ENCODE measurements around the gene FANCD2OS.
A peak's percentile ranks its signal among the peaks of the same experiment; 100 is the strongest.

Gene FANCD2OS

GRCh38 chr3:10116928-10117327 is 8.9 kb upstream of the FANCD2OS start:
- intact Hi-C loops (cut with DNase I; ENCODE audit: low total_unique reads): no loop called here
- H3K9me3 ChIP-seq: no peaks in the 10 kb centered on the region
- peaks cover 0 to 14% (median 7%) of the 10 kb centered on the region in 3 donors for H3K36me3 ChIP-seq
- no peak for DNase-seq
- H3K4me1 ChIP-seq: peaks cover 0 to 40% (median 25%) of the 10 kb centered on the region in 4 donors
- TF ChIP-seq CTCF (IDR thresholded peaks at IDR 0.05): no peak
- H3K4me3 ChIP-seq: peak overlapping the region in 1 of 2 donors; percentile 68
- H3K27ac ChIP-seq: no peak overlapping the region
- no peaks in the 10 kb centered on the region for H3K27me3 ChIP-seq

- H3K9me3 ChIP-seq: no peaks in the 10 kb centered on the region
- peak overlapping the region; percentile 77 to 88 for H3K27ac ChIP-seq
- DNase-seq: no peak
- peaks cover 0 to 40% (median 25%) of the 10 kb centered on the region in 4 donors for H3K4me1 ChIP-seq
- intact Hi-C loops (cut with DNase I; ENCODE audit: low total_unique reads): no loop called here
- H3K36me3 ChIP-seq: peaks cover 0 to 9% (median 3%) of the 10 kb centered on the region in 3 donors
- TF ChIP-seq CTCF (IDR thresholded peaks at IDR 0.05): no peak
- peak overlapping the region; percentile 68 to 90 for H3K4me3 ChIP-seq
- no peaks in the 10 kb centered on the region for H3K27me3 ChIP-seq
Observed at GRCh38 chr3:10116138-10116460, 8.0 kb upstream of the FANCD2OS start.

- peak within 1 kb of the TSS; percentile 77 to 88 for H3K27ac ChIP-seq
- H3K27me3 ChIP-seq: no peaks in the 10 kb centered on the region
- peak; percentile 96 for DNase-seq
- peak within 1 kb of the TSS; percentile 68 to 90 for H3K4me3 ChIP-seq
- peaks cover 0 to 40% (median 25%) of the 10 kb centered on the region in 4 donors for H3K4me1 ChIP-seq
- intact Hi-C loops (cut with DNase I; ENCODE audit: low total_unique reads): no loop called here
- no peaks in the 10 kb centered on the region for H3K9me3 ChIP-seq
- peak in 1 of 2 experiments; percentile 14 for TF ChIP-seq CTCF (IDR thresholded peaks at IDR 0.05)
- peaks cover 0 to 4% (median 3%) of the 10 kb centered on the region in 3 donors for H3K36me3 ChIP-seq
Observed at GRCh38 chr3:10115326-10116137, 7.5 kb upstream of the FANCD2OS start, which contains the start of gene BRK1. Gene BRK1, plus strand, starts transcription at chr3:10115675. Its CDS starts 27 bp downstream, at chr3:10115702.

GRCh38 chr3:10106919-10107318 is 1.1 kb downstream of the FANCD2OS start:
- no peak for DNase-seq
- Histone ChIP-seq H3K27me3 (peaks cover 0 to 8% of the 10 kb centered on the region in 2 donors), H3K4me1 (no peaks in the 10 kb centered on the region), H3K4me3 (no peak overlapping the region), H3K27ac (no peak overlapping the region), H3K9me3 (no peaks in the 10 kb centered on the region), H3K36me3 (no peaks in the 10 kb centered on the region)
- intact Hi-C loops (cut with DNase I; ENCODE audit: low total_unique reads): no loop called here
- no peak for TF ChIP-seq CTCF (IDR thresholded peaks at IDR 0.05)

GRCh38 chr3:10099041-10099440 is 9.0 kb downstream of the FANCD2OS start:
- Histone ChIP-seq H3K4me3 (no peak overlapping the region), H3K27me3 (no peaks in the 10 kb centered on the region), H3K4me1 (no peaks in the 10 kb centered on the region), H3K9me3 (no peaks in the 10 kb centered on the region), H3K36me3 (no peaks in the 10 kb centered on the region), H3K27ac (no peak overlapping the region)
- no peak for DNase-seq
- intact Hi-C loops (cut with DNase I; ENCODE audit: low total_unique reads): no loop called here
- TF ChIP-seq CTCF (IDR thresholded peaks at IDR 0.05): no peak
